Measurements from ENCODE around the gene FMO5. TPM values are rescaled to one million over a fixed set of nuclear protein-coding genes. Genes with fewer than 3 reads are reported as not detected.
"Not testable (repeated sequence)": the region's sequence is repeated elsewhere in the genome, so short reads cannot be mapped to it uniquely, and the experiment has no call there.

The FMO5 gene
- total and polyA plus RNA-seq, 2 of the 13 experiments (the other 11 are each of a cell fraction or from before 2014, with no cell fraction given), result 48.2 to 149 TPM

GRCh38 chr1:147201276-147201675 is 23.9 kb downstream of the FMO5 start:
- peak; percentile 13; the same call in 1 of the 3 replicates for ATAC-seq
- Histone ChIP-seq H3K4me3 (replicated peaks in 1 of 3; ENCODE audit: insufficient read depth in 1 of 3, low read depth in 2 of 3, low read length in 3 of 3) (no peak overlapping the region), H3K4me1 (ENCODE audit: insufficient read depth, low read length) (no peaks in the 10 kb centered on the region), H3K79me2 (ENCODE audit: insufficient read depth, low read length) (no peaks in the 10 kb centered on the region), H2AFZ (ENCODE audit: low read length) (no peak overlapping the region), H3K9me3 (ENCODE audit: low read length) (peaks cover 6% of the 10 kb centered on the region; the same call in 1 of the 2 replicates), H3K4me2 (ENCODE audit: low read depth, low read length) (no peak overlapping the region), H3K9ac (ENCODE audit: insufficient read depth, low read depth, low read length) (no peak overlapping the region), H3K27ac (ENCODE audit: extremely low read length, insufficient read depth, low read length) (no peak overlapping the region), H3K27me3 (ENCODE audit: control insufficient read depth in 1 of 2, insufficient read depth in 2 of 2, low read length in 2 of 2) (no peaks in the 10 kb centered on the region), H4K20me1 (ENCODE audit: insufficient read depth, low read length) (no peaks in the 10 kb centered on the region; the same call in 1 of the 2 replicates), H3K36me3 (replicated peaks in 1 of 2; ENCODE audit: control insufficient read depth in 1 of 2, insufficient read depth in 2 of 2, low read length in 2 of 2) (peaks cover 10 to 31% of the 10 kb centered on the region in 2 experiments)
- in situ Hi-C loops (cut with HindIII; ENCODE audit: extremely low pct_ligation_motif_present, low pct_unique_long_range_greater_than_20kb), result no loop called here
- TF ChIP-seq PAF1 (CRISPR knock-in tag; IDR thresholded peaks at IDR 0.05) (peak; percentile 89; the same call in 1 of the 2 replicates), RBM22 (optimal IDR thresholded peaks at IDR 0.05; ENCODE audit: low read length) (peak; percentile 95), POLR2G (IDR thresholded peaks at IDR 0.05; ENCODE audit: low read depth, low read length) (peak; percentile 68), HMG20A (CRISPR knock-in tag; IDR thresholded peaks at IDR 0.05; ENCODE audit: borderline replicate concordance) (no peak), ZNF607 (CRISPR knock-in tag; IDR thresholded peaks at IDR 0.05; ENCODE audit: borderline replicate concordance) (no peak), IRF2 (CRISPR knock-in tag; IDR thresholded peaks at IDR 0.05) (0 out of 2 replicates have a peak, but pooled peaks have one; percentile 11), MAFF (IDR thresholded peaks at IDR 0.05; ENCODE audit: low read depth, low read length) (0 out of 2 replicates have a peak, but pooled peaks have one; percentile 20), ZSCAN21 (CRISPR knock-in tag; IDR thresholded peaks at IDR 0.05; ENCODE audit: borderline replicate concordance) (no peak), POLR2A (IDR thresholded peaks at IDR 0.05; ENCODE audit: insufficient read depth in 1 of 2, low read depth in 2 of 2, low read length in 2 of 2) (peak in 1 of 2 experiments; percentile 20; a peak in 1 of 4 replicates)
- no peak for FAIRE-seq
- no peak for DNase-seq (ENCODE audit: low spot score)
- BruUV-seq (replicated peaks), result no TSS peak
- WGBS (ENCODE audit: low lambda C conversion rate), result 95% methylated on average over 4 of the region's 4 CpGs
- CTCF ChIA-PET (ENCODE audit: low intra/inter-chr PET ratio, low total read pairs), result no interaction called here
- POLR2A ChIA-PET, result interaction anchor here (1.0 to 3.4 kb wide), 4 partner anchors 10 to 46 kb away, joined by 3 to 16 read pairs (median 8); partner anchors contain the start of gene CHD1L
- intact Hi-C loops (cut with micrococcal nuclease; ENCODE audit: unreplicated experiment), result loop anchor here (5.0 kb wide), 1 partner anchor 36 kb away; no protein-coding TSS in a partner anchor

GRCh38 chr1:147197324-147197723 is 27.8 kb downstream of the FMO5 start:
- intact Hi-C loops (cut with micrococcal nuclease; ENCODE audit: unreplicated experiment); H3K27ac ChIP-seq (ENCODE audit: extremely low read length, insufficient read depth, low read length); DNase-seq (ENCODE audit: low spot score); H2AFZ ChIP-seq (ENCODE audit: low read length); FAIRE-seq; H4K20me1 ChIP-seq (ENCODE audit: insufficient read depth, low read length); H3K4me2 ChIP-seq (ENCODE audit: low read depth, low read length); H3K4me1 ChIP-seq (ENCODE audit: insufficient read depth, low read length); H3K4me3 ChIP-seq (replicated peaks in 1 of 3; ENCODE audit: insufficient read depth in 1 of 3, low read depth in 2 of 3, low read length in 3 of 3); H3K79me2 ChIP-seq (ENCODE audit: insufficient read depth, low read length); H3K9me3 ChIP-seq (ENCODE audit: low read length); CTCF ChIA-PET (ENCODE audit: low intra/inter-chr PET ratio, low total read pairs); H3K27me3 ChIP-seq (ENCODE audit: control insufficient read depth in 1 of 2, insufficient read depth in 2 of 2, low read length in 2 of 2); H3K9ac ChIP-seq (ENCODE audit: insufficient read depth, low read depth, low read length); ATAC-seq; POLR2A ChIA-PET; BruUV-seq (replicated peaks); in situ Hi-C loops (cut with HindIII; ENCODE audit: extremely low pct_ligation_motif_present, low pct_unique_long_range_greater_than_20kb): not testable (repeated sequence)
- 94% methylated on average over 3 of the region's 3 CpGs for WGBS (ENCODE audit: low lambda C conversion rate)
- peaks cover 8 to 15% of the 10 kb centered on the region in 2 experiments; a peak in 3 of 5 replicates for H3K36me3 ChIP-seq (replicated peaks in 1 of 2; ENCODE audit: control insufficient read depth in 1 of 2, insufficient read depth in 2 of 2, low read length in 2 of 2)

Data from HepG2 (cell line).